Left lobe of liver (tissue), 2 donors: Measurements from ENCODE around the gene BMPR1A. TPM values are rescaled to one million over a fixed set of nuclear protein-coding genes. Genes with fewer than 3 reads are reported as not detected.
"Not testable (repeated sequence)": the region's sequence is repeated elsewhere in the genome, so short reads cannot be mapped to it uniquely, and the experiment has no call there.

Source experiments
- ATAC-seq: fragments of 200-7000 bp; cut with Tn5 transposase; one replicate; pipeline ENCODE4 v1.9.1; 2020; ENCODE audit warnings: mild to moderate bottlenecking, moderate library complexity
- DNase-seq: peaks from one replicate; pipeline ENCODE4 v3.0.0-alpha.2; 2020; ENCODE audit warnings: low spot score
- total RNA-seq: library from RNA; stranded (reverse); gene quantifications from one replicate; pipeline ENCODE4 v1.2.1, GENCODE V29; 2021
- donor health status: DM: no; HTN: no; CAD: no; lungs with moderate emphysema.
- donor health status: DM: no; HTN: yes; CAD: no.

The BMPR1A gene
- total RNA-seq, 1 donor from 2014 or later = 12.6 TPM

DNA sequence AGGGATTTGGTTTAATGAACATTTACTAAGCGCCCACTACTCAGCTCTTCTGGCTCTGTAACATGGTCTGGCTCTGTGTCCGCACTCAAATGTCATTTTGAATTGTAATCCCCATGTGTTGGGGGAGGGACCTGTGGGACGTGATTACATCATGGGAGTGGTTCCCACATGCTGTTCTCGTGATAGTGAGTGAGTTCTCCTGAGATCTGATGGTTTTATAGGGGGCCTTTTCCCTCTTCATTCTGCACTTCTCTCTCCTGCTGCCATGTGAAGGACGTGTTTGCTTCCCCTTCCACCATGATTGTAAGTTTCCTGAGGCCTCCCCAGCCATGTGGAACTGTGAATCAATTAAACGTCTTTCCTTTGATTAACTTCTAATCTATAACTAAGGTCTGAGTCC is 224.6 kb downstream of the BMPR1A start:
- ATAC-seq, DNase-seq: not testable (repeated sequence)

DNA sequence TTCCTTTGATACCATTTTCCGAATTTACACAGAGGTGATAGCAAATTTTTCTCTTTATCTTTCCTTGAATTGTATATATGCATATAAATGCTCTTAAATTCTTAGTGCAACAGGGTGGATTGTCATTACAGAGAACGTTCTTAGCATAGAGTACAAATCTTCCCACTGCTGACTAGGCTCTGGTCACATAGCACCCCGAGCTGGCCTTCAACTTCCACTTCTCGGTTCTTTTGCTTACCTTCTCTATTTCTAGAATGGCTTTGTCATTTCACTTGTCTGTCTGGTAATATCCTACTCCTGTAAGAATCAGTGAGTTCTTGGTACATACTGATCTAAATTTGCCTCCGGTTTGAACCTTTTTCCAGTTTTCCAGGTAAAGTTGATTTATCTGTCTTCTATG is 225.3 kb downstream of the BMPR1A start:
- ATAC-seq (no peak), DNase-seq (no peak)

Other genes with a start within 250 kb of the BMPR1A start
- 14.3 TPM for gene WAPL, start 234.8 kb upstream of the BMPR1A start, total RNA-seq
- gene OPN4, start 102.1 kb upstream of the BMPR1A start, total RNA-seq = not detected
- gene LDB3, start 88.1 kb upstream of the BMPR1A start, total RNA-seq = 0.20 TPM
- 9.6 TPM for gene MMRN2, start 201.0 kb downstream of the BMPR1A start, total RNA-seq
- 2.0 TPM for gene SNCG, start 202.0 kb downstream of the BMPR1A start, total RNA-seq
- 79.3 TPM for gene ADIRF, start 211.9 kb downstream of the BMPR1A start, total RNA-seq